ENCODE results near the gene EIF4G3.

DNA sequence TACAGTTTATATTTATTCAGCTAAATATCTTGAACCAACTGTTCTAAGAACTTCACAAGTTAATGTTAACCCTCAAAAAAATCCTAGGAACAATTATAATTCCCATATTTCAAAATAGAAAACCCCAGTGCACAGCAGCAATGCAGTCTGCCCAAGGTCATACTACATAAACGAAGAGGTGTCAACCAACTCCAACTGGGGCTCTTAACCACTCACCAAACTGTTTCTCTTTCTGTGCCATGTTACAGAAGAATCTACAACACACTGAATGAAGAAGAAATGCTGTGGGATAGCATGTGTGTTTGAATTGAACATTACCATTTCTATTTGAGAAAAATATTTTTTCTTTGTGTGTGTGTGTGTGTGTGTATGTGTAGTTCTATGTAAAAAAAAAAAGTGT, 35.7 kb downstream of the EIF4G3 start:
- TF ChIP-seq CTCF (IDR thresholded peaks at IDR 0.05 in 2 of 3, conservative IDR thresholded peaks at IDR 0.05 in 1 of 3; ENCODE audit: control insufficient read depth in 2 of 3, extremely low read depth in 1 of 3, insufficient read depth in 1 of 3, low read depth in 3 of 3, low read length in 3 of 3) (no peak), IKZF1 (conservative IDR thresholded peaks at IDR 0.05) (no peak), EZH2 (IDR thresholded peaks at IDR 0.05; ENCODE audit: borderline replicate concordance, control insufficient read depth, low read depth, low read length) (no peak), YY1 (IDR thresholded peaks at IDR 0.05; ENCODE audit: low read depth, low read length) (no peak)

All from GM12878 (cell line).